ENCODE results near the gene PATE3. TPM values are rescaled to one million over a fixed set of nuclear protein-coding genes. Genes with fewer than 3 reads are reported as not detected.

PATE3 gene, protein sequence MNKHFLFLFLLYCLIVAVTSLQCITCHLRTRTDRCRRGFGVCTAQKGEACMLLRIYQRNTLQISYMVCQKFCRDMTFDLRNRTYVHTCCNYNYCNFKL
- total RNA-seq, result not detected

DNA sequence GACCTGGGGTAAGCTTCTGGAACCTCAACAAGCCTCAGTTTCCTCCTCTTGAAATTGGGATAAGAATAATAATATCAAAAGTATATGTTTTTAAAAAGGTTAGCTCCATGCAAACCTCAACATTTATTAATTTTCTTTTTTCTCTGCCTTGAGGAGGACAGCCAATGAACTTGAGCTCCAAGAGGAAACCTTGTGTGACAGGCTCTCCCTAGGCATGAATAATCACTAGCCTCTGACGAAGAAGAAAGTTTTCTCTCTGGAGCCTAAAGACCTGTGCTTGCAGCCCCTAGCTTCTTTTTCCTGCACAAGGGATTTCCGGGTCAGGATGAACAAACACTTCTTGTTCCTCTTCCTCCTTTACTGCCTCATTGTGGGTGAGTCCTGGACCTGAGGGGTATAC lies at the start of gene PATE3:
Gene PATE3, plus strand, starts transcription at position 301 of the 400 bp plus-strand sequence. Its CDS starts 25 bp downstream, at position 326.
- Histone ChIP-seq H3K4me3 (no peak within 1 kb of the TSS), H3K4me1 (no peaks in the 10 kb centered on the region), H3K27me3 (no peaks in the 10 kb centered on the region), H3K9me3 (peaks cover 0 to 5% of the 10 kb centered on the region in 2 donors), H3K36me3 (no peaks in the 10 kb centered on the region), H3K27ac (no peak within 1 kb of the TSS)
- TF ChIP-seq, protein P1, sequence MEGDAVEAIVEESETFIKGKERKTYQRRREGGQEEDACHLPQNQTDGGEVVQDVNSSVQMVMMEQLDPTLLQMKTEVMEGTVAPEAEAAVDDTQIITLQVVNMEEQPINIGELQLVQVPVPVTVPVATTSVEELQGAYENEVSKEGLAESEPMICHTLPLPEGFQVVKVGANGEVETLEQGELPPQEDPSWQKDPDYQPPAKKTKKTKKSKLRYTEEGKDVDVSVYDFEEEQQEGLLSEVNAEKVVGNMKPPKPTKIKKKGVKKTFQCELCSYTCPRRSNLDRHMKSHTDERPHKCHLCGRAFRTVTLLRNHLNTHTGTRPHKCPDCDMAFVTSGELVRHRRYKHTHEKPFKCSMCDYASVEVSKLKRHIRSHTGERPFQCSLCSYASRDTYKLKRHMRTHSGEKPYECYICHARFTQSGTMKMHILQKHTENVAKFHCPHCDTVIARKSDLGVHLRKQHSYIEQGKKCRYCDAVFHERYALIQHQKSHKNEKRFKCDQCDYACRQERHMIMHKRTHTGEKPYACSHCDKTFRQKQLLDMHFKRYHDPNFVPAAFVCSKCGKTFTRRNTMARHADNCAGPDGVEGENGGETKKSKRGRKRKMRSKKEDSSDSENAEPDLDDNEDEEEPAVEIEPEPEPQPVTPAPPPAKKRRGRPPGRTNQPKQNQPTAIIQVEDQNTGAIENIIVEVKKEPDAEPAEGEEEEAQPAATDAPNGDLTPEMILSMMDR (IDR thresholded peaks at IDR 0.05), result no peak
- no peak for TF ChIP-seq POLR2AphosphoS5 (IDR thresholded peaks at IDR 0.05)
- TF ChIP-seq POLR2A (IDR thresholded peaks at IDR 0.05), result no peak
- intact Hi-C loops (cut with DNase I; ENCODE audit: low total_unique reads), result no loop called here
- DNase-seq (ENCODE audit: low spot score in 2 of 2), result no peak

DNA sequence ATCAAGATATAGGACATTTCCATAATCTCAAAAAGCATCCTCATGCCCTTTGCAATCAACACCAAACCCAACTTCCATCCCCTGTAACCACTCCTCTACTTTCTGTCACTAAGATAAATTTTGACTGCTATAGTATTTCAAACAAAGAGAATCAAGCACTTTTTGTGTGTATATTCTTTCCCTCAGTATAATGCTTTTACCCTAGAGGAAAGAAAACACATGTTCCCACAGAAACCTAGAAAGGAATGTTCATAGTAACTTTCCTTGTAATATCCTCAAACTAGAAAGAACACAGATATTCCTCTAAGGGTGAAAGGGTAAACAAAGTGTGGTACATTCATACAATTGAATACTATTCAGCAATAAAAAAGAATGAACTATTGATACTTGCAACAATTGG lies 47.3 kb upstream of the PATE3 start:
- intact Hi-C loops (cut with DNase I; ENCODE audit: low total_unique reads), result no loop called here
- Histone ChIP-seq H3K36me3 (no peaks in the 10 kb centered on the region), H3K4me3 (no peak overlapping the region), H3K4me1 (no peaks in the 10 kb centered on the region), H3K27ac (no peak overlapping the region), H3K9me3 (peaks cover 0 to 11% of the 10 kb centered on the region in 2 donors), H3K27me3 (no peaks in the 10 kb centered on the region)
- DNase-seq (ENCODE audit: low spot score in 2 of 2), result no peak
- TF ChIP-seq POLR2A (IDR thresholded peaks at IDR 0.05) (no peak), POLR2AphosphoS5 (IDR thresholded peaks at IDR 0.05) (no peak)
- TF ChIP-seq, protein P1 (IDR thresholded peaks at IDR 0.05), result no peak

DNA sequence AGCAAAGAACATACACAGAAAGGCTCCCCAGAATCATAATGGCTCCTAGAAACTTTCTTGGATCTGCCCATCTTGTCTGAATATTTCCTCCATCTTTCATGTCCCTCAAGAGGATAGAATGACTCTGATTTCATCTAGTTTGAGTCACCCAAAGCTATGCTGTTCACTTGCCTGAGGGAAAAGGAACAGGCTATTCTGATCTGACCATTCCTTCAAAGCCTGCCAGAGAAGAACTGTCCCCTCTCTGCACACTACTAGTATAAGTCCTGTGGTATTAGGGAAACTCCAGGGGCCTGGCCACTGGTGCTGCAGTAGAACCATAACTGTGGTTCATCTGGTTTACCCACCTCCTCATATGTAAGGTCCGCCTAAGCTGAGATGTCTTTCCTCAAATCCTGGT lies 44.2 kb upstream of the PATE3 start:
- Histone ChIP-seq H3K4me1 (no peaks in the 10 kb centered on the region), H3K4me3 (no peak overlapping the region), H3K9me3 (peaks cover 0 to under 1% of the 10 kb centered on the region in 2 donors), H3K27me3 (no peaks in the 10 kb centered on the region), H3K27ac (no peak overlapping the region), H3K36me3 (no peaks in the 10 kb centered on the region)
- intact Hi-C loops (cut with DNase I; ENCODE audit: low total_unique reads), result no loop called here
- TF ChIP-seq, protein P1 (IDR thresholded peaks at IDR 0.05), result no peak
- no peak for TF ChIP-seq POLR2AphosphoS5 (IDR thresholded peaks at IDR 0.05)
- no peak for TF ChIP-seq POLR2A (IDR thresholded peaks at IDR 0.05)
- DNase-seq (ENCODE audit: low spot score in 2 of 2), result no peak

DNA sequence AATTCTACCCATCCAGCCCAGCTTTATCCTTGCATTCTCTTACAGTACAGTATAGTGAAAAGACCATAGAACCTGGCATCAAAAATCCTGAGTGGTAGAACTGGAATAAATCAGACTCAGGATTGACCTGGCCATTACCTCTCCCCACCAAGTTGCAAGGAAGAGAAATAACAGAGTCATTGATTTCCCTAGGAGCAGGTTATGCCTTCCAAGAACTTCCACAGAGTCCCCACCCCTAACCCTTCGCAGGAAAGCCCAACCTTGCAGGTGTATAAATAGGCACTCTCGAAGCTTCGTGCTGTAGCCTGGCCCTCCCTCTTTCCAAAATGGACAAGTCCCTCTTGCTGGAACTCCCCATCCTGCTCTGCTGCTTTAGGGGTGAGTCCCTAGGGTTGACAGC lies 41.9 kb upstream of the PATE3 start, which contains the start of gene PATE1:
Gene PATE1, plus strand, starts transcription at position 301 of the 400 bp plus-strand sequence. Its CDS starts 26 bp downstream, at position 327.
- no peak within 1 kb of the TSS for H3K4me3 ChIP-seq
- no peaks in the 10 kb centered on the region for H3K4me1 ChIP-seq
- intact Hi-C loops (cut with DNase I; ENCODE audit: low total_unique reads), result no loop called here
- no peaks in the 10 kb centered on the region for H3K9me3 ChIP-seq
- no peak for DNase-seq (ENCODE audit: low spot score in 2 of 2)
- no peak within 1 kb of the TSS for H3K27ac ChIP-seq
- H3K27me3 ChIP-seq, result no peaks in the 10 kb centered on the region
- H3K36me3 ChIP-seq, result no peaks in the 10 kb centered on the region
- TF ChIP-seq POLR2A (IDR thresholded peaks at IDR 0.05) (no peak), POLR2AphosphoS5 (IDR thresholded peaks at IDR 0.05) (no peak)
- TF ChIP-seq, protein P1 (IDR thresholded peaks at IDR 0.05), result no peak

DNA sequence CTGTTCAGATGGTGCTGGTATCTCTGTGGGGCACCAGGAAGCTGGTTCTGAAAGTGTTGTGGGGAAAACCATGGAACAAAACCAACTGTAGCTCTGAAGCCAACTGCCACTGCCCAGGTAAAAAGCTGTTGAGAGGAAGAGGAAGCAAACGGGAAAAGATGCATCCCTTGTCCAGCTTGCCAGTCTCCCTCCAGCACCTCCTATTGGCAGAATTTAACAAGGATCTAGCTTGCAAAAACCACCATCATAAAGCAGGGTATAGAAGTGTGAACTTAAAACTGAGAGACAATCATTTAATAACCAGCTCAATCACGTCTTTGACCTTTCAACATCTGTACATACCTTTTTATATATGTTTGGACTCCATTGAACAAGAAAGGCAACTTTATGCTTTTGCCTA lies 37.3 kb upstream of the PATE3 start:
- no peaks in the 10 kb centered on the region for H3K27me3 ChIP-seq
- no peak overlapping the region for H3K4me3 ChIP-seq
- H3K4me1 ChIP-seq, result no peaks in the 10 kb centered on the region
- no peaks in the 10 kb centered on the region for H3K9me3 ChIP-seq
- TF ChIP-seq POLR2AphosphoS5 (IDR thresholded peaks at IDR 0.05), result no peak
- no peaks in the 10 kb centered on the region for H3K36me3 ChIP-seq
- intact Hi-C loops (cut with DNase I; ENCODE audit: low total_unique reads), result no loop called here
- H3K27ac ChIP-seq, result no peak overlapping the region
- DNase-seq (ENCODE audit: low spot score in 2 of 2), result no peak
